ENCODE data around the gene PLEKHA7.
"Not testable (repeated sequence)": the region's sequence is repeated elsewhere in the genome, so short reads cannot be mapped to it uniquely, and the experiment has no call there.

Gene PLEKHA7

GRCh38 chr11:16880184-16880801 lies 133.9 kb downstream of the PLEKHA7 start:
- Histone ChIP-seq H3K4me1 (no peaks in the 10 kb centered on the region; the same call in 1 of the 2 replicates), H3K27me3 (ENCODE audit: low read depth) (no peaks in the 10 kb centered on the region), H3K4me3 (no peak overlapping the region), H3K36me3 (replicated peaks) (no peaks in the 10 kb centered on the region), H3K9me3 (no peaks in the 10 kb centered on the region)
- in situ Hi-C loops (cut with MboI; ENCODE audit: low sequenced_read_pairs): no loop called here
- DNase-seq (ENCODE audit: low spot score in 2 of 2): no peak

DNA sequence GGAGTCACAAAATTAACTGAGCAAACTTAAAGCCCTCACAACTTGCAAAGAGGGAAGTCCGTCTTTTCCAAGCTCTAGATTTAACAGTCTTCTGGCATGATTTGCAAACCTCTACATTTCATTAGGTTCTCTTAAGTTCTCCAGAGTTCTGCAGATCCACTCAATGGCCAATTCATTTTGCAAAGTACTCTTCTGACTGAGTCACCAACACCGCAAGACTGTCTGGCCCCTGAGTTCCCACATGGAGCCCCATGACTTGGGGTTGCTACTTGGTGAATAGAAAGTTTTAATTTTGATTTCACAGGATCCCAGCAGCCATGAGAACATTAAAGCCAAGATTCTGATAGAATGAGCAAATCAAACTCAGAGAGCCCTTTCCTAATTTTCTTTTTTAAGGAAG lies 134.5 kb downstream of the PLEKHA7 start:
- Histone ChIP-seq H3K36me3 (replicated peaks) (no peaks in the 10 kb centered on the region), H3K4me3 (no peak overlapping the region), H3K27me3 (ENCODE audit: low read depth) (no peaks in the 10 kb centered on the region), H3K9me3 (no peaks in the 10 kb centered on the region), H3K4me1 (no peaks in the 10 kb centered on the region; the same call in 1 of the 2 replicates)
- no peak for DNase-seq (ENCODE audit: low spot score in 2 of 2)
- in situ Hi-C loops (cut with MboI; ENCODE audit: low sequenced_read_pairs): no loop called here

DNA sequence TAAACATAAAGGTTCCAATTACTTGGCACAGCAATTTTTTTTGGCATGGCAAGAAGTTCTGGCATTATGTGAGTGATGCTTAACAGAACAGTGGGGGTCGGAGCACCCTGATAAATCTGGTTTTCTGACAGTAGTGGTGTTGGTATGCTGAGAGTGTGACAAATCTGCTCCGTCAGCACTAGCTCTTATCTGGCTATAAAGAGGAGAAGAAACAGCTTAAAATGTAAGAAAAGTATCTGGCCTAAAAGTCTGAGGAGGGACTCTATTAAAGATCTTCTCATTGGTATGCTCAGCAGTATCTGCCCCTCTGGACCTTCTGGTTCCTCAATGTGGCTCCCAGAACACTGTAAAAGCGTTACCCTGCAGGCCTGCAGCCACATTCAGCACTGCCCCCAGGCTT lies 137.4 kb downstream of the PLEKHA7 start:
- no peaks in the 10 kb centered on the region for H3K9me3 ChIP-seq

DNA sequence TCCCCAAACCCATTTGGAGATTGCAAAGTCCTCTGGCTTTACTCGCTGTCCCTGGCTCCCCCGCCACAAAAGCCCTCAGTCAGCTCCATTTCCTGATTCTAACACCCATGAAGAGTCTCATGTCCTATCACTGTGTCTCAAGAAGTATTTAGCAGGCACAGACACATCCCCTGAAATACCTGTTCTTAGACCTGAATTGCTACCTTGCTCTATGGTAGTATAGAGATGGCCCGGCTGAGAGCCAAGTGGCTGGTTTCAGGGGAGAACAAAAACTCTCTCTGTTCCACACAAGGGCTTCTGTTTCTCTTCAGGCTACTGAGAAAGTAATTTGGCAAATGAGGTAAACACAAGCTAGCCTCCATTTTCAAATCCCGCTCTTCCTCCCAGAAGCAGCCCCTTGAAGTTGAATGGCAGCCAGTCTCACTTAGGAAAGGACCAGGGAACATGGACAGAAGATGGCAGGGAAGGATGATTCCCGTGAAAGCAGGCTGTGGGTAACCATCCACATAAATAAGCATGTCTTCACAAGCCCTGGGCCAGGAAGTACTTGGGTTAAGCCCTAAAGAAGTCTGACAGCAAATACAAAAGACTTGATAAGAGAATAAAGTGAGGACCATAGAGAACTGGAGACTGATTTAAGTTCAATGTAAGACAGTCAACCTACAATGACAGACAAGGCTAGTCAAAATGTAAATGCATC lies 138.0 kb downstream of the PLEKHA7 start:
- in situ Hi-C loops (cut with MboI; ENCODE audit: low sequenced_read_pairs): no loop called here
- DNase-seq (ENCODE audit: low spot score in 2 of 2): no peak

More for the DNA sequence above, 137.4 kb downstream of the PLEKHA7 start:
- H3K27me3 ChIP-seq (ENCODE audit: low read depth): no peaks in the 10 kb centered on the region
- in situ Hi-C loops (cut with MboI; ENCODE audit: low sequenced_read_pairs): no loop called here
- H3K36me3 ChIP-seq (replicated peaks): no peaks in the 10 kb centered on the region
- H3K4me1 ChIP-seq: no peaks in the 10 kb centered on the region; the same call in 1 of the 2 replicates
- no peak for DNase-seq (ENCODE audit: low spot score in 2 of 2)
- no peak overlapping the region for H3K4me3 ChIP-seq

DNA sequence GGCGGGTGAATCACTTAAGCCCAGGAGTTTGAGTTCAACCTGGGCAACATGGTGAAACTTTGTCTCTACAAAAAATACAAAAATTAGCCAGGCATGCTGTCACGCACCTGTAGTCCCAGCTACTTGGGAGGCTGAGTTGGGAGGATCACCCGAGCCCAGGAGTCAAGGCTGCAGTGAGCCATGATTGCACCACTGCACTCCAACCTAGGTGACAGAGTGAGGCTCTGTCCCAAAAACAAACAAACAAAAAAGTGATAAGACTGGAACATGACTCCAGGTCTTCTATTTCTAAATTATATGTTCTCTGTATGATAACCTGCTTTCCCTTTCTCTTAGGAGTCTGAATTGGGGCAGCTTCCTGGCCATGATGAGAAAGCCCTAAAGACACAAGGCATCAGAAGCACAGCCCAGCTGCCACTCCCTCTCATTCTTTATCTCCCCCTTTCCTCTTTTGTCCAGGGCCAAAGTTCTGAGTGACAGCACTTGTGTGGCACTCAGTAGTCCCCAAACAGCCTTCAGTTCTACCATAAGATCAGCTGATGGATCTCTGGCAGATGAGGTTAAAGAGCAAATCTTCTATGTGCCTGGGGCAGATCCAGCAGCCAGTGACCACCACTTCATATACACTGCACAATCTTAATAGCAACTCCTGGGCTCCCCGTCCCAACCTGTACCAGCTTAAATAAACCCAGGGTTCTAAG lies 139.8 kb downstream of the PLEKHA7 start:
- Histone ChIP-seq H3K4me1 (no peaks in the 10 kb centered on the region; the same call in 1 of the 2 replicates), H3K4me3 (no peak overlapping the region), H3K27me3 (ENCODE audit: low read depth) (no peaks in the 10 kb centered on the region), H3K36me3 (replicated peaks) (no peaks in the 10 kb centered on the region), H3K9me3 (no peaks in the 10 kb centered on the region)
- in situ Hi-C loops (cut with MboI; ENCODE audit: low sequenced_read_pairs): no loop called here
- no peak for DNase-seq (ENCODE audit: low spot score in 2 of 2)

More for the DNA sequence above, 138.0 kb downstream of the PLEKHA7 start:
- no peaks in the 10 kb centered on the region for H3K9me3 ChIP-seq
- H3K36me3 ChIP-seq (replicated peaks): no peaks in the 10 kb centered on the region
- no peaks in the 10 kb centered on the region for H3K27me3 ChIP-seq (ENCODE audit: low read depth)
- no peaks in the 10 kb centered on the region; the same call in 1 of the 2 replicates for H3K4me1 ChIP-seq
- no peak overlapping the region for H3K4me3 ChIP-seq

- in situ Hi-C loops (cut with MboI; ENCODE audit: low sequenced_read_pairs): no loop called here
- DNase-seq (ENCODE audit: low spot score in 2 of 2): no peak
- no peaks in the 10 kb centered on the region for H3K27me3 ChIP-seq (ENCODE audit: low read depth)
- no peak overlapping the region for H3K4me3 ChIP-seq
- no peaks in the 10 kb centered on the region; the same call in 1 of the 2 replicates for H3K4me1 ChIP-seq
- no peaks in the 10 kb centered on the region for H3K9me3 ChIP-seq
- H3K36me3 ChIP-seq (replicated peaks): no peaks in the 10 kb centered on the region
Observed at GRCh38 chr11:16873289-16873688, 140.9 kb downstream of the PLEKHA7 start.

DNA sequence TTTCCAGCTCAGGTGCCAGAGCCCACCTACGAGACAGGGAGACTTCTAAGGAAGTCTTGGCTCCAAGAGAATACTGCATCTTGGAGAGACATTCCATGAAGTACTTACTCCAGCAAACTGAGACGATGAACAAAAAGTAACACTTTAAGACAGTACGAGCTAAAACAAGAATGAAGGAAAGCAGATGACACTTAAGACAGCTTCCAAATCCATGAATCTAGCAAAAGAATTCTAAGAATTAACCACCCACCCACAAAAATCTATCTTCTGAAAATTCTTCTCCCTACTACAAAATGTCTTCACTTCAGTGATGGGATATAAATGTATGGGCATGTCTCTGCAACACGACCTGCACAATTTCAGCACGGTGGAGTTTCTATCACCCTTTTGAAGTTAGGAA lies 142.8 kb downstream of the PLEKHA7 start:
- DNase-seq (ENCODE audit: low spot score in 2 of 2): no peak
- no peaks in the 10 kb centered on the region for H3K9me3 ChIP-seq

GRCh38 chr11:16867097-16867496 lies 147.1 kb downstream of the PLEKHA7 start:
- Histone ChIP-seq H3K9me3 (no peaks in the 10 kb centered on the region), H3K36me3 (replicated peaks) (no peaks in the 10 kb centered on the region), H3K4me1 (no peaks in the 10 kb centered on the region), H3K27me3 (ENCODE audit: low read depth) (no peaks in the 10 kb centered on the region), H3K4me3 (no peak overlapping the region)
- no peak for DNase-seq (ENCODE audit: low spot score in 2 of 2)
- in situ Hi-C loops (cut with MboI; ENCODE audit: low sequenced_read_pairs): no loop called here

More for the DNA sequence above, 142.8 kb downstream of the PLEKHA7 start:
- in situ Hi-C loops (cut with MboI; ENCODE audit: low sequenced_read_pairs): no loop called here
- H3K4me1 ChIP-seq: no peaks in the 10 kb centered on the region
- no peaks in the 10 kb centered on the region for H3K27me3 ChIP-seq (ENCODE audit: low read depth)
- H3K4me3 ChIP-seq: no peak overlapping the region
- no peaks in the 10 kb centered on the region for H3K36me3 ChIP-seq (replicated peaks)

DNA sequence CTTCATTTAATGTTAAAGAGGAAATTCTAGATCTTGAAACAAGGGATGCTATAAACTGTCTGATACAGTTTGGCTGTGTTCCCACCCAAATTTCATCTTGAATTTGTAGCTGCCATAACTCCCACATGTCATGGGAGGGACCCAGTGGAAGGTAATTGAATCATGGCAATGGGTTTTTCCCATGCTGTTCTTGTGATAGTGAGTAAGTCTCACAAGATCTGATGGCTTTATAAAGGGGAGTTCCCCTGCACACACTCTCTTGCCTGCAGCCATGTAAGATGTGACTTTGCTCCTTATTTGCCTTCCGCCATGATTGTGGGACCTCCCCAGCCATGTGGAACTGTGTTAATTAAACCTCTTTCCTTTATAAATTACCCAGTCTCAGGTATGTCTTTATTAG lies 149.8 kb downstream of the PLEKHA7 start:
- DNase-seq (ENCODE audit: low spot score in 2 of 2); H3K27me3 ChIP-seq (ENCODE audit: low read depth); in situ Hi-C loops (cut with MboI; ENCODE audit: low sequenced_read_pairs); H3K4me1 ChIP-seq; H3K36me3 ChIP-seq (replicated peaks); H3K4me3 ChIP-seq; H3K9me3 ChIP-seq: not testable (repeated sequence)

DNA sequence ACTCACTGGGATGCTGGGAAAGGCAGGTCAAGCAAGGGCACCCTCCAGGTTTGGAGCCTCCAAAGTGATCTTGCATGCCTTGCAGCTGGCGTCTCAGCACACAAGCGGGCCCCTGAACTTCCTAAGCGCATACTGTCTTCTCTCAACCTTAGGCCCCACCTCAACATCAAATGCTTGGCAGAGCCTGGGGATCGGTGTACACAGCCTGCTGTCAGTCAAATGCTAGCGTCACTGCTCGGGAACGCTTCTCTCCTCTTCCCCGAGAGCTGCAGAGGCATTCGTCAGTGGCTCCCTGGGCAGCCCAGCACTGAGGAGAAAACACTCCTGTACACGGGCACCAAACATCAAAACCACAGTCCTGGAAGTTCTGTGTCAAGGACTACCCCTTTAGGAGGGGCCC lies 150.8 kb downstream of the PLEKHA7 start:
- no peaks in the 10 kb centered on the region for H3K9me3 ChIP-seq
- in situ Hi-C loops (cut with MboI; ENCODE audit: low sequenced_read_pairs): no loop called here
- H3K4me3 ChIP-seq: no peak overlapping the region
- H3K27me3 ChIP-seq (ENCODE audit: low read depth): no peaks in the 10 kb centered on the region
- H3K36me3 ChIP-seq (replicated peaks): no peaks in the 10 kb centered on the region
- H3K4me1 ChIP-seq: no peaks in the 10 kb centered on the region
- DNase-seq (ENCODE audit: low spot score in 2 of 2): no peak

DNA sequence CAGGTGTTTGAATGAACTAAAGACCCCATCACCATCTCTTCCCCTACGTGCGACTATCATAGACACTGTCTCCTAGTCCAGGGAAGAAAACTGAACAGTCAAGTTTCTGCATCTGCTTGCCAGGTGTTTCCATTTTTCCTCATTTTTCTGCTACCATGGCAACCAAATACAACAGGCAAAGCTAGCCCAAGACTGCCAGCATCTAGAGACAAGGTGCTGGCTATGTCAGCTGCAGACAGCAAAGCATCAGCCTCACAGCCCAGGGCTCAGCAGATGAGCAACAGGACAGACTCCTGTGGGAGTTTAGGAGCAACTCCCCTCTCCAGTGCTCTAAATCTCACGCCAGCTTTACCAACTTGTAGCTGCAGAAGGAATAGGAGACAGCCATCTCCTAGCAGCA lies 151.5 kb downstream of the PLEKHA7 start:
- in situ Hi-C loops (cut with MboI; ENCODE audit: low sequenced_read_pairs): no loop called here
- no peaks in the 10 kb centered on the region for H3K4me1 ChIP-seq
- no peak overlapping the region for H3K4me3 ChIP-seq
- no peak for DNase-seq (ENCODE audit: low spot score in 2 of 2)
- no peaks in the 10 kb centered on the region for H3K36me3 ChIP-seq (replicated peaks)
- no peaks in the 10 kb centered on the region for H3K27me3 ChIP-seq (ENCODE audit: low read depth)
- no peaks in the 10 kb centered on the region for H3K9me3 ChIP-seq

DNA sequence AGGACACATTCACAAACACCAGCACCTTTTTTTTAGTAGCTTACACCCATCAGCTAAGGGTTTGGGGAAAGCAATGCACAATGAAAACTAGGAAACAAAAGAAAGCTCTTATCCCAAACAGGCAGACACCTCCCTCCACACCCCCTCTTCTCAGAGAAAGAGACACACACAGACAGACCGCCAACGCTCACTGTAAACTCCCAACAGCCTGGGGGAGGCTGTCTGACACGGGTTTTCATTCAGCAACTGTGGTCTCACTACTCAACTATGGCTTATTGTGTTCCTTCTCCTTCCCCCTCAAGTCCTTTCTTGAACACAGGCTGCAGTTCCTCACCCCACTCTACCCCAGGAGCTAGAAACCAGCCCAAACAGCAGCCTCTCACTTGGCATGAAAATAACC lies 152.4 kb downstream of the PLEKHA7 start:
- Histone ChIP-seq H3K4me3 (no peak overlapping the region), H3K36me3 (replicated peaks) (no peaks in the 10 kb centered on the region), H3K9me3 (no peaks in the 10 kb centered on the region), H3K27me3 (ENCODE audit: low read depth) (no peaks in the 10 kb centered on the region), H3K4me1 (no peaks in the 10 kb centered on the region)
- no peak for DNase-seq (ENCODE audit: low spot score in 2 of 2)
- in situ Hi-C loops (cut with MboI; ENCODE audit: low sequenced_read_pairs): no loop called here

DNA sequence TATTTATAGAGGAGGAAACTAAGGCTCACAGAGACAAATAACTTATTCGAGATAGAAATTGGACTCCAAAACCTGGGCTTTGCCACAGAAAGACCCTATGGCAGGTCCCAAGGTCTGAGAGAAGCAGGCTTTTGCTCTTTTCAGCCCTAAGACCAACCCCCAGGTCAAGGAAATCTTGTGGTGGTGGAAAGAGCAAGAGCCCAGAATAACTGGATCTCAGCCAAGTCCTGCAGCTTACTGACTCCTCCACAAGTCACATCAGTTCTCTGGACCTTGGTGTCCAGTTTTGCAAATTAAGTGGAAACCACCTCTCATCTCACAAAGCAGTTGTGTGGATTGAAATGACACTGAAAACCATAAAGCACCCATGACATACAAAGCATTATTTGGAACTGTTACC lies 153.6 kb downstream of the PLEKHA7 start:
- no peak overlapping the region for H3K4me3 ChIP-seq
- no peak for DNase-seq (ENCODE audit: low spot score in 2 of 2)
- H3K27me3 ChIP-seq (ENCODE audit: low read depth): no peaks in the 10 kb centered on the region
- in situ Hi-C loops (cut with MboI; ENCODE audit: low sequenced_read_pairs): no loop called here
- no peaks in the 10 kb centered on the region for H3K4me1 ChIP-seq
- H3K36me3 ChIP-seq (replicated peaks): no peaks in the 10 kb centered on the region
- no peaks in the 10 kb centered on the region for H3K9me3 ChIP-seq

GRCh38 chr11:16859651-16860050 lies 154.6 kb downstream of the PLEKHA7 start:
- no peak for DNase-seq (ENCODE audit: low spot score in 2 of 2)
- no peaks in the 10 kb centered on the region for H3K27me3 ChIP-seq (ENCODE audit: low read depth)
- H3K36me3 ChIP-seq (replicated peaks): peaks cover 5% of the 10 kb centered on the region; the same call in 1 of the 2 replicates
- H3K4me1 ChIP-seq: no peaks in the 10 kb centered on the region
- no peaks in the 10 kb centered on the region for H3K9me3 ChIP-seq
- no peak overlapping the region for H3K4me3 ChIP-seq
- in situ Hi-C loops (cut with MboI; ENCODE audit: low sequenced_read_pairs): no loop called here
